WI38 (cell line): ENCODE data around the gene HM13.
"Not testable (repeated sequence)": the region's sequence is repeated elsewhere in the genome, so short reads cannot be mapped to it uniquely, and the experiment has no call there.

Experiments
- H3K4me3 ChIP-seq: 2 replicates; pipeline ENCODE4 v1.5.1; 2011; ENCODE audit warnings: low read depth, mild to moderate bottlenecking, control low read depth, low read length
- TF ChIP-seq, protein P1 (sequence below): IDR thresholded peaks from 2 replicates; pipeline ENCODE4 v1.5.1; 2012; ENCODE audit warnings: low read depth, mild to moderate bottlenecking, control low read depth, low read length

Gene HM13, protein sequence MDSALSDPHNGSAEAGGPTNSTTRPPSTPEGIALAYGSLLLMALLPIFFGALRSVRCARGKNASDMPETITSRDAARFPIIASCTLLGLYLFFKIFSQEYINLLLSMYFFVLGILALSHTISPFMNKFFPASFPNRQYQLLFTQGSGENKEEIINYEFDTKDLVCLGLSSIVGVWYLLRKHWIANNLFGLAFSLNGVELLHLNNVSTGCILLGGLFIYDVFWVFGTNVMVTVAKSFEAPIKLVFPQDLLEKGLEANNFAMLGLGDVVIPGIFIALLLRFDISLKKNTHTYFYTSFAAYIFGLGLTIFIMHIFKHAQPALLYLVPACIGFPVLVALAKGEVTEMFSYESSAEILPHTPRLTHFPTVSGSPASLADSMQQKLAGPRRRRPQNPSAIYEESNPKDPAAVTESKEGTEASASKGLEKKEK

DNA sequence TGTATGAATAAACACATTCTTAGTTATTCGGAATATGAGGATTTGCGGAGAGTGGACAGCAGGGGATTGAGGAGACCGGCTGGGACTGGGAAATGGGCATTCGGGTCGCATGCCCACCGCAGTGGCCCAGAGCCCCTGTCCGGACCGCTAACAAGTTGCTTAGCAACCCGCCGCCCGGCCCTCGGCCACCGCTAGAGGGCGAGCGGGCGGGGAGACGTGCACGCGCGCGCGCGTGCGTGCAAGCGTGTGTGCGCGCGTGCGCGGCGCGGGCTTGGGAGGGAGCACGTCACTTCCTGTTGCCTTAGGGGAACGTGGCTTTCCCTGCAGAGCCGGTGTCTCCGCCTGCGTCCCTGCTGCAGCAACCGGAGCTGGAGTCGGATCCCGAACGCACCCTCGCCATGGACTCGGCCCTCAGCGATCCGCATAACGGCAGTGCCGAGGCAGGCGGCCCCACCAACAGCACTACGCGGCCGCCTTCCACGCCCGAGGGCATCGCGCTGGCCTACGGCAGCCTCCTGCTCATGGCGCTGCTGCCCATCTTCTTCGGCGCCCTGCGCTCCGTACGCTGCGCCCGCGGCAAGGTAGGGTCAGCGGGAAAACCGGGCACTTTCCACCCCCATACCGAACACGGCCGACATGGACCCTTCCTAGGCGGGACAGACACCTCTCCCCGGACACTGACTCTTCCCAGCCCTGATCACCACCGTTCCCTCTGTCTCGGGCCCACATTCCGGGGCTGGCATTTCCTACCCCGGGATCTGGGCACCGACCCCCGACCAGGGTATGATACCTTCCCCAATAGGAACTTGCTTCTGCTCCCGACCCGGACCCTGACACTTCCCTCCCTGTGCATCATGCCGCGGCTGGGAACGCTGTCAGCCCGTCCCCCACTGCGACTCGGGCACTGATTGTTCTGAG is at the start of gene HM13:
Gene HM13, plus strand, starts transcription at position 289 of the 918 bp plus-strand sequence. Its CDS starts 110 bp downstream, at position 399.
- TF ChIP-seq, protein P1, sequence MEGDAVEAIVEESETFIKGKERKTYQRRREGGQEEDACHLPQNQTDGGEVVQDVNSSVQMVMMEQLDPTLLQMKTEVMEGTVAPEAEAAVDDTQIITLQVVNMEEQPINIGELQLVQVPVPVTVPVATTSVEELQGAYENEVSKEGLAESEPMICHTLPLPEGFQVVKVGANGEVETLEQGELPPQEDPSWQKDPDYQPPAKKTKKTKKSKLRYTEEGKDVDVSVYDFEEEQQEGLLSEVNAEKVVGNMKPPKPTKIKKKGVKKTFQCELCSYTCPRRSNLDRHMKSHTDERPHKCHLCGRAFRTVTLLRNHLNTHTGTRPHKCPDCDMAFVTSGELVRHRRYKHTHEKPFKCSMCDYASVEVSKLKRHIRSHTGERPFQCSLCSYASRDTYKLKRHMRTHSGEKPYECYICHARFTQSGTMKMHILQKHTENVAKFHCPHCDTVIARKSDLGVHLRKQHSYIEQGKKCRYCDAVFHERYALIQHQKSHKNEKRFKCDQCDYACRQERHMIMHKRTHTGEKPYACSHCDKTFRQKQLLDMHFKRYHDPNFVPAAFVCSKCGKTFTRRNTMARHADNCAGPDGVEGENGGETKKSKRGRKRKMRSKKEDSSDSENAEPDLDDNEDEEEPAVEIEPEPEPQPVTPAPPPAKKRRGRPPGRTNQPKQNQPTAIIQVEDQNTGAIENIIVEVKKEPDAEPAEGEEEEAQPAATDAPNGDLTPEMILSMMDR: peak; percentile 96
- peak within 1 kb of the TSS; percentile 98 for H3K4me3 ChIP-seq

DNA sequence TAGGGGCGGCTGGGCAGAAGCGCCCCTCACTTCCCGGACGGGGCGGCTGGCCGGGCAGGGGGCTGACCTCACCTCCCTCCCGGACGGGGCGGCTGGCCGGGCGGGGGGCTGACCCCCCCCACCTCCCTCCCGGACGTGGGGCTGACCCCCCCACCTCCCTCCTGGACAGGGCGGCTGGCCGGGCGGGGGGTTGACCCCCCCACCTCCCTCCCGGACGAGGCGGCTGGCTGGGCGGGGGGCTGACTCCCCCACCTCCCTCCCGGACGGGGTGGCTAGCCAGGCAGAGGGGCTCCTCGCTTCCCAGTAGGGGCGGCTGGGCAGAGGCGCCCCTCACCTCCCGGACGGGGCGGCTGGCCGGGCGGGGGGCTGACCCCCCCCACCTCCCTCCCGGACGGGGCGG is 43.3 kb upstream of the HM13 start:
- not testable (repeated sequence) for H3K4me3 ChIP-seq

DNA sequence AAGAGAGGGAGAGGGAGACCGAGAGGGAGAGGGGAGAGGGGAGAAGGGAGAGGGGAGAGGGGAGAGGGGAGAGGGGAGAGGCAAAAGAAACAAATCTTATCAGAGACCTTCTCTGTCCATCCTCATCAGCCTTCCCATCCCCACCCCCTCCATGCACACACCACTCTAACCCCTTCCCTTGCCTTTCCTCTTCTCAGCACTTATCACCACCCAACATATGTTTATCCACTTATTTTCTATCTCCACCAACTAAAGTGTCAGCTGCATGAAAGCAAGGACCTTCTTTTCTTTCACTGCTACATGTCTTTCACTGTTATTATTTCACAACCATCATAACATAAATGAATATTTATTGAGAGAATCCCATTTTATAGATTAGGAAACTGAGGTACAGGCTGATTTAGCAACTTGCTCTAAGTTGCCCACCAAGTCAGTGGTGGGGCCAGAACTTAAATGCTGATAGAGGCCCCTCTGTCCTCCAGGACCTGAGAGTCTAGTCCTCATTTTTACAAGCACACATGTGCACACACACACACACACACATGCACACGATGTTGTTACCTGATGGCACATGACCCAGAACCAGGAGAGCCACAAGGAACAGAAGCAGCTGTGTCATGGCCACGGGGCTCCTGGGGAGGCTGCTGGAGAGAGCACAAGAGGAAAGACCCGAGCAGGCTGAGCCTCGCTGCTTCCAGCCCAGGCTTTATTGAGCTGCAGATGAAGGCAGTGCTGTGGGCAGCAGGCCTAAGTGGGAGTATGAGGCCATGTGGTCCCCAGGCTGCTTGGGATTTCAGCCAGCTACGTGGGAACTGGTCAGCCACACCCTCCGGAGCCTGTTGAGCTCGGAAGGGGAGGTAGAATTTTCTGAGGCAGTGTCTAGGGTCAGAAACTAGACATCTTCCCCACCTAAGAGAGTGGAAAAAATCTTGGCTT is 41.6 kb upstream of the HM13 start:
- no peak overlapping the region for H3K4me3 ChIP-seq
- TF ChIP-seq, protein P1: no peak

DNA sequence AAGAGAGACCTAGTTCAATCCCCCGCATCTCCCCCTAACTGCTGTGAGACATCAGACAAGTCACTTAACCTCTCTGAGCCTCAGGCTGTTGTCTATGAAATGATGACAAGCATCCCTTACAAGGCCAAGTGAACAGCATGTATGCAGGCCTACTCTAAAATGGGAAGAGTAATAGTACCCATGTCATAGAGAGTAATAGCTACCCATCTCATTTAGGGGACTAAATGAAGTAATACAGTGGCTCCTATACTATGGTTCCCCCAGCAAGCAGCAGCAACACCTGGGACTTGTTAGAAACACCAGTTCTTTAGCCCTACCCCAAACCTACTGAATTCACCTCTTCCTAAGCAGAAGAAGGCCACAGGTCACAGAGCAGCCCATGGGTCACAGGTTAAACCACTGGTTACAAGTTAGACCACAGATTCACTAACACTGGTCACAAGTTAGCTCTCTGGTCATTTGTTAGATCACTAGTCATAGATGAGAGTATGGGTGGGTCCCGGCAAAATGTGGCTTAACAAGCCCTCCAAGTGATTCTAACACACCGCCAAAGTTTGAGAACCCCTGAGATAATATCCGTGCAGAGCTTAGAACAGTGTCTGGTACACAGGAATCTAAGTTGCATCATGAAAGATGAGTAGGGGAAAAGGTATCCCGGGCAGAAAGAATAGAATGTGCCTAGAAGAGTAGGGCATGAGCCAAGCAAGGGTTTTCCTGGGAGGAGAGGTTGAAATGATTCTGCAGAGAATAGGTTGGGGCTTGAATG is 40.7 kb upstream of the HM13 start:
- no peak overlapping the region for H3K4me3 ChIP-seq
- TF ChIP-seq, protein P1: no peak

DNA sequence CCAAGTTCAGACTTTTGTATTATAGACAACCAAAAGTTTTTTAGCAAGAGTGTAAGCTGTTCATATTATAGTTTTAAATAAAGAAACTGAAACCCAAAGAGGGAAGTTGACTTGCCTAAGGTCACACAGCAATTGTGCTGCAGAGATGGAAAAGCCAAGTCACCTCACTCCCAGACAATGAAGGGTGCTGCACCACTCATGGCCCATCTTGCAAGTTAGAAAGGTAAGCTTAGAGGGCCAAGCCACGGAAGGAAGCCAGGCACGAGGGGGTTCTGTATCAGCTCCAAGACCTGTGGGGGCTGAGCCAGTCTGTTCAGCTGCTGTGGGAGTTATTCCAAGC is 40.2 kb upstream of the HM13 start:
- H3K4me3 ChIP-seq: no peak overlapping the region
- TF ChIP-seq, protein P1: no peak

DNA sequence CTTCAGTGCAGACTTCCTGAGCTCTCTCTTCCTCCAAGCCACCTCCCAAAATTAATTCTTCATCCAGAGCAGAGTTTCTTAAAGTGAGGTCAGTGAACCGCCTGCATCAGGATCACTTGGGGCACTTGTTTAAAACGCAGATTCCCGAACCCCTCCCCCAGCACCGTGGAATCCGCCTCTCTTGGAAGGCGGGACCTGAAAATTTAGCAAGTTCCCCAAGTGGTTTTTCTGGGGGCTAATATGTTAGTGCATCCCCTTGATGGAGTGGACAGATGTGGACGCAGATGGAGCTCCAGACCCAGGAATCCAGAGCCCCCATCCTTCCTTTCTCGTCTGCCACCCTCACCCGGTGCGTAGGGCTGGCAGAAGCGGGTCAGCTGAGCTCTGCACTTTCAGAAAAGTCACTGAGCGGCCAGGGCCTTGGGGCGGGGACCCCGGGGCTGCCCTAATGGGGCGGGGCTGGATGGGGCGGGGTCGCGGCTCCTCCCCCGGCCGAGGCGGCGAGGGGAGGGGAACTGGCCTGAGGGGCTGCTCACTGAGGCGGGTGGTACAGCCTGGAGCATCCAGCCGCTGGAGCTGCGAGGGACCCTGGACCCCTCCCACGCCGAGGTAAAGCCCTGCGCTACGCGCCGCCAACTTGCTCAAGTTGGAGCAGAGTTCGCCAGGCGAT is 39.3 kb upstream of the HM13 start, which contains the start of the genes DEFB124 and REM1:
Gene DEFB124, minus strand, starts transcription at position 370 of the 670 bp plus-strand sequence. CDS start 2,114 bp downstream, outside the sequence.
Gene REM1, plus strand, starts transcription at position 531 of the 670 bp plus-strand sequence. CDS start 1,158 bp downstream, outside the sequence.
- no peak within 1 kb of the TSS for H3K4me3 ChIP-seq
- TF ChIP-seq, protein P1: no peak
